Measurements from ENCODE around the gene DENND1B.

DNA sequence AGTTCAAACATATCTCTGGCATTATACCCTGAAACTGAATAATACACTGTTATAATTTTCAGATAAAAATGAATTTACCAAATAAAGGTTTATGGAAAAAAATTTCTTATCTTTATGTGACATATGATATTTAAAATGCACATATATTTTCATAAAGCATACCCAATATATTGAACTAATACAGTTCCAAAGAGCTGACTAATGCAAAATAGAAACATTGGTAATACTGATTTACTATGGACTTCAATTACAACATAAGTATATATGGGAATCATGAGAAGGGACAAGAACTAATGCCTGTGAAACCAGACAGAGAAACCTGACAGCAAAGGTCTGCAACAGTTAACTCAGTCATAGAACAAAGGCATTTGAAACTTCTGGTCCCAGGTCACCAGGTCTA, 153.5 kb downstream of the DENND1B start:
- TF ChIP-seq, protein P1, sequence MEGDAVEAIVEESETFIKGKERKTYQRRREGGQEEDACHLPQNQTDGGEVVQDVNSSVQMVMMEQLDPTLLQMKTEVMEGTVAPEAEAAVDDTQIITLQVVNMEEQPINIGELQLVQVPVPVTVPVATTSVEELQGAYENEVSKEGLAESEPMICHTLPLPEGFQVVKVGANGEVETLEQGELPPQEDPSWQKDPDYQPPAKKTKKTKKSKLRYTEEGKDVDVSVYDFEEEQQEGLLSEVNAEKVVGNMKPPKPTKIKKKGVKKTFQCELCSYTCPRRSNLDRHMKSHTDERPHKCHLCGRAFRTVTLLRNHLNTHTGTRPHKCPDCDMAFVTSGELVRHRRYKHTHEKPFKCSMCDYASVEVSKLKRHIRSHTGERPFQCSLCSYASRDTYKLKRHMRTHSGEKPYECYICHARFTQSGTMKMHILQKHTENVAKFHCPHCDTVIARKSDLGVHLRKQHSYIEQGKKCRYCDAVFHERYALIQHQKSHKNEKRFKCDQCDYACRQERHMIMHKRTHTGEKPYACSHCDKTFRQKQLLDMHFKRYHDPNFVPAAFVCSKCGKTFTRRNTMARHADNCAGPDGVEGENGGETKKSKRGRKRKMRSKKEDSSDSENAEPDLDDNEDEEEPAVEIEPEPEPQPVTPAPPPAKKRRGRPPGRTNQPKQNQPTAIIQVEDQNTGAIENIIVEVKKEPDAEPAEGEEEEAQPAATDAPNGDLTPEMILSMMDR (conservative IDR thresholded peaks at IDR 0.05; ENCODE audit: low read length): no peak
- TF ChIP-seq EZH2phosphoT487 (IDR thresholded peaks at IDR 0.05; ENCODE audit: borderline replicate concordance): no peak
